Superior temporal gyrus (tissue), 1 donor: ENCODE measurements around the gene HOXD11.

Experiments used
- DNase-seq: peaks from one replicate; pipeline ENCODE4 v3.0.0-alpha.2; 2016; ENCODE audit errors: extremely low spot score

Gene HOXD11

DNA sequence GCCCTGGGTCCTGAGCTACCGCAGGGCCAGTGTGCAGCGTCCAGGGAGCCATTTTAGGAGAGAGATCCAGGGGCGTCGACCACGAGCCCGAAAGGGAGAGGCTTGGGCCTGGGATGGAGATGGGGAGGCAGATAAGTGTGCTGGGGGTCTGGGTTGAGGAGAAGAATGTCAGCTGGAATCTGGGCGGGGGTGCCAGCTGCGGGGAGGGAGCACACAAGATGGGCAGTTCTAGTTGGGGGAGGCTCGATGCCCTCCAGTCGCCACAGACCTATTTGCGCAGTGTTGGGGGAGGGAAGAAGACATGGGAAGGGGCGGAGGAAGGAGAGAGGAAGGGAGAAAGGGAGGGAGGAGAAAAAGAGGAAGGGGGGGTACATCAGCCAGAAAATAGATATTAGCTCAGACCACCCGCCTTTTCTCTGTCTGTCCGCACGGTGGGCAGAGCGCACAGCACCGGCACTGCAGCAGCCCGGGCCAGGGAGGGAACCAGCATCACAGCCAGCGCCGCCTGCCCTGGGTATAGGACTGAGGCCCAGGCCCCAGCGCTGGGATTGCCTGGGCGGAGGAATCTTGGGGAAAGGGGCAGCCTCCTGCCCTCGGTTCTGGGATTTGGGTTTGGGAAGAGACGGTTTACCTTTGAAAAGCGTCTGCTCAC lies 1.9 kb upstream of the HOXD11 start:
- DNase-seq, result no peak

DNA sequence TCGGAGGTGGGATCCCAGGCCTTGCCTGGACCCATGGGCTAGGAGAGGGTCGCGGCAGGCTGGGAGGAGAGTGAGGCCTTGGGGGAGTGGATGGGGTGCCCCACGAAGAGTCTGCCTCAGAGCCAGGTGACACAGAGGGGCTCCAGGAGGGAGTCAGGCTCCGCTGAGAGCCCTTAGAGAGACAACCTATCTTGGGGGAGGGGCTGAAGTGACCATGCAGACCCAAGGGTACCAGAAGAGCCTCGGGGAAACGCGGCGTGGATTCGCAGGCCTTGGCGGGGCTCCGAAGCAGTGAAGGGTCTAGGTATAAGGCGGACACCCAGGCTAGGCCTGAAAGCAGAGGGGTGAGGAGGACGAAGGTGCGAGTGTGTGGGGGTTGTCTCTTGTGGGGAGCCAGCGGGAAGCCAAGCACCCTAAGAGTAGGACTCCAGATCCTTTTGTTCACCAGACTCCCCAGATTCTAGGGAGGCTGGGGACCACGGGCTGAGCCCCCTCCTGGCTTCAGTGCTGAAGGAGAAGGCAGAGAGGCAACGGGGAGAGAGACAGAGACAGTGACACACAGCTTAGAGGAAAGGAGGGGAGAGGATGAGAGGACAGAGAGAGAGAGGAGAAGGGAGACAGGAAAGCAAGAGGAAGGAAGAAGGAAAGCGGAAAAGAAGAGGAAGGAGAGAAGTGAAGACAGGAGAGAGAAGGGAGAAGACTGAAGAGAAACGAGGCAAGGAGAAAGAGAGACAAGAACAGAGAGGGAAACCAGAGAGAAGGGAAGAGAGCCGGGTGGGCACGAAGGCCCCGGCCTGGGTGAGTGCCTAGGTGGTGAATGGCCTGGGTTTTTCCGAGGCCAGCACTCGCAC lies 1.1 kb upstream of the HOXD11 start:
- no peak for DNase-seq

DNA sequence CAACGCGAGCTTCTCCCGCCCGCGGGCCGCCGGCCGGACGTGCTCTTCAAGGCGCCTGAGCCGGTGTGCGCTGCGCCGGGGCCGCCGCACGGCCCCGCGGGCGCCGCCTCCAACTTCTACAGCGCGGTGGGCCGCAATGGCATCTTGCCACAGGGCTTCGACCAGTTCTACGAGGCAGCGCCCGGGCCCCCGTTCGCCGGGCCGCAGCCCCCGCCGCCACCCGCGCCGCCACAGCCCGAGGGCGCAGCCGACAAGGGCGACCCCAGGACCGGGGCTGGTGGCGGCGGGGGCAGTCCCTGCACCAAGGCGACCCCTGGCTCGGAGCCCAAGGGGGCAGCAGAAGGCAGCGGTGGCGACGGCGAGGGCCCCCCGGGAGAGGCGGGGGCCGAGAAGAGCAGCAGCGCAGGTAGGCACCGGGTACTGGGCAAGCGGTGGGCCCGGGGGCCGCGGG lies 676 bp downstream of the HOXD11 start:
- DNase-seq, result no peak

DNA sequence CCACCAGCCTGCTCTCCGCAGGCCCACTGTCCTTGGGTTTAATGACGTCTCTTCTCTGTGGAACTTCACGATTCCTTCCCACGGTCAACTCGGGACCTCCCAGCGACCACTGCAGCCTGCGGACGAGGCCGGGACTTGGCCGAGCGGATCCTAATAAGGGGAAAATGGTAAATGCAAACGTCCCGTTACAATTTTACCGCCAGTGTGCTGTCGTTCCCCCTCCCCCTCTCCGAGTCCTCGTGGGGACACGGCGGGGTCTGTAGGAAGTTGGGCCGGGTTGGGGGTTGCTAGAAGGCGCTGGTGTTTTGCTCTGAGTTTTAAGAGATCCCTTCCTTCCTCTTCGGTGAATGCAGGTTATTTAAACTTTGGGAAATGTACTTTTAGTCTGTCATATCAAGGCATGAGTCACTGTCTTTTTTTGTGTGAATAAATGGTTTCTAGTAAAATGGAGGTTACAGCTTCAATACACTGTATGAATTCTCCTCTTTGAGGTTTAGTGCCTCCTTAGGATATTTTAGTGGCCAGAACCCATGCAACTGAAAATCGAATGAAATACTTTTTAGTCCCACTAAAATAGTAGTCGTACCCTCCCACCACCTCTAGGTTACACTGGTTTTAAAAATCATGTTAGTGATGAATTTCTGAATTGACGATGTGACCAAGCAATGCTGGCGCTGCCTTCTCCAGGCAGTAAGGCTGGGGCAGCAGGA lies 2.3 kb downstream of the HOXD11 start:
- no peak for DNase-seq

DNA sequence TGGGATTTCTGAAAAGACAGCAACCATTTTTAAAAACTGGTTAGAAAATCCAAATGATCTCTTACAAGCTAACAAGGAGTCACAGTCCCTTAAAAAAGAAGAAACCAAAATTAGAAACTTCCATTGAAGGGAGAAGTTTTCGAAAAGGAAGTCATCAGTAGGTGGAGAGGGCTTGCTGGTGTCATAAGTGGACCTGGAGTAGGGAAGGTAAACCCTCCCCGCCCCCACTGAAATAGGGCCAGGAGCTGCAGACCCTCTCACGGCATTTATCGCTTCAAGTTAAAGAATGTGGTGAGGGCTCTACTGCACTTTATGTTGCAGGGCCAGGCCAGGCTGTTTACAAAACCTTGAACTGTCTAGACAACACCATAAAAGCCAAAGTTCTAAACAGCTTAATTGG lies 2.9 kb downstream of the HOXD11 start:
- no peak for DNase-seq

DNA sequence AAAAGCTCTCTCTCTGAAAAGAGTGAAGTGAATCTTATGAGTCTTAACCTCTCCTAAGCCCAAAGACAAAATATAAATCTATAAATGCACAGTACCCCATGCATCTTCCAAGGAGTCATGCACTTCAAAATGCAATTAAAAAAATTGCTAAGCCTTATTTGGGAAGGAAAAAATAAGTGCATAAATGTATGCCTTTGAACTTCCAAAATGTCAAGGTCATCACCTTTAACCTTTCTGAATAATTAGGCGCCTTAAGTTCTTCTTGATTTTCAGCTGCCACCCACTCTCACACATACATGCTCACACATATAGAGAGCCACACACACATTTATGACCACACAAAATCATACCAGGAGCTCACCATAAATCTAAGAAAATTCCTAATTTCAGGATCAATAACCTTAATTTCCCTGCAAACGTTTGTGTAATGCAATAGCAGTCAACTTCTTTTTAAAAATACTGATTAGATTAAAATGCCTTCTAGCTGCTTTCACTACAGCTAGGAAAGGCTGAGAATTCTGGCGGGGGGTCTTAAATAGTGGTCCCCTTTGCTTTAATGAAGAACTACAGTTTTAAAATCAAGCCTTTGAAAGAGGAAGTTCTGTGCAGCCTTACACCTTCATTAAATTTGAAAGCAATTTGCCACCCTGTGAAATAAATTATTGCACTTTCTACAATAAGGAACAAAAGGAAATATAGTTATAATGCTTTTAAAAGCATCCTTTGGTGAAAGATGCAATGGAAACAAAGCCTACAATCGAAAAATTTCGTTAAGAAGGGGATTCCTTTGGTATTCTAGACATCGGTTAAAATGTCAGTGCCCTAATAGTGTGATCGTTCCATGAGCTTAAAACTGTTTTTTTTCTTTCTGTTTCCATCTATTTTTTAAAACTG lies 3.6 kb downstream of the HOXD11 start:
- DNase-seq, result no peak

DNA sequence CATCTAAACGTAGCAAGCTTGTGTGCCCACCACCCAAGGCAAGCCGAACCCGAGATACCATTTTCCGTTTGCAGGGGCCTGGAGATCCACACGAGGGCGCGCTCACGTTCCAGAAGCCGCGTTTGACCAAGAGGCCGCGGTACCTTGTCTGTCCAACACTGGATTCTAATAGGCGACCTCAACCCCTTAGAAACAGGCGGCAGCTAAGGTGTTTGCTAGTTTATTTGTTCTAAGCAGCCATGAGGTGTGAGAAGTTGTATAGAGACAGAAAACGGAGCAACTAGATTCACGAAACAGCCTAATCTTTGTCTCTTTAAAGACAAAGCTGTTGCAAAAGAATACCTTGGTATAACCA lies 4.2 kb downstream of the HOXD11 start:
- no peak for DNase-seq

DNA sequence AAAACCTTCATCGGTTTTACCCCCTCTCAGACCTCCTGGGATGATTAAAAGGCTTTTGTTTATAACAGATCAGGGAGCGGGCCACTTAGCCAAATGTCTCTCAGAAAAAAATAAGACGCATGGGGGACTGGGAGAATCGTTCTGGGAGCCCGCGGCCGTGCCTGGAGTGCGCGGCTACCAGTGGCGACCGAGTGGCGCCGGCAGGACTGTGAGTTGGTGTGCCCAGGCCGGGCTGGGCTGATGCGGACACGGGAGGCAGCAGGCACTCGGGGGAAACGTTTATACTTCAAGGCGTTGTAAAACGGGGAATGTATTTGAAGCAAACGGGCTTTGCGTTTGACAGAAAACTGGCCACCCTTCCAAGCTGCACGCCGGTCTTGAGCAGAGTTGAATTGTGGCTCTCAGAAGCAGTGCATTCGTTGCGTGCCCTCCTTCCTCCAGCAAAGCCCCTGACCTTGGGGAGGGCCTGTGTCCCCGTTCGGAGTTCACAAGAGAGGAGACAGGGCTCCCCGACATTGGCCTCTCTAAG lies 4.8 kb downstream of the HOXD11 start:
- DNase-seq, result no peak

DNA sequence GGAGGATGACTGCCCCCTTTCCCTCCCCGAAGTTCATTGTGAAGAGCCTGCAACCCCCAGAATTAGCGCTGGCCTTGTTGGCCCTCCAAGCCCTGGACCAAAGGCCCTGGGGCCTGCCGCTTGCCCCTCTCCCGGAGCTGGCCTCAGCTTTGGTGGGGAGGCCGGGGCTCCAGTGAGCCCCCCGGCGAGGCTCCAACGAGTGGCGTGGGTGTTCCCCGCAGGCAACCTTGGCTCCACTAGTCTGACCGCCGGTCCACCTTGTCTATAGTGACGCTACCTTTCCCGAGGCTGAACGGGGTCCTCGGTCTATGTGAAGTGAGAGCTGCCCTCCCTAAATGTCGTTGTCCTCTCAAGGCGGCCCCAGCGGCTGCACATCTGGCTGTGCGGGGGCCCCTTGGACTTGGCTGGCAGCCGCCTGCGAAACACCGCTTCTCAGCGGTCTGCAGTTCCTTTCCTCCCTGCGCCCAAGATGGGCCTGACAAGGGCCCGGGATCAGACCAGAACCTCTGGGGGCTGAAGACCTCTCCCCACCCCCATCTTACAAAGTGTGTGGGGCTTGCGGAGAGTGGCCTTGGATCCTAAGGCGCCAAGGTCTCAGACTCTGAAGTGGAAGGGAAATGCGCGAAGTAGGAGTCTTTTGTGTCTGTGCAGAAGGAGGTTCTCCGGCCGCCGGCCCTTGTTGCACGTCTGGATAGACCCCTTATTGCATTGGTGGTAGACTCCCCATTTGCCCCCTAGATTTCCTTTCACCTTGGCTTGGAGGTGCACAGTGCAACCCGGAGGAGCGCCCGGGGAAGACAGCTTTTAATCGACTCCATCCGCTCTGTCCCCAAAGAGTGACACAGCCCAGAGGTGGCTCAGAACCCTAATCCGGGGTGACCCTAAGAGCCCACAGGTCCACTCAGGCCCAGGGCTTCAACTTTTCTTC lies 5.6 kb downstream of the HOXD11 start:
- no peak for DNase-seq

DNA sequence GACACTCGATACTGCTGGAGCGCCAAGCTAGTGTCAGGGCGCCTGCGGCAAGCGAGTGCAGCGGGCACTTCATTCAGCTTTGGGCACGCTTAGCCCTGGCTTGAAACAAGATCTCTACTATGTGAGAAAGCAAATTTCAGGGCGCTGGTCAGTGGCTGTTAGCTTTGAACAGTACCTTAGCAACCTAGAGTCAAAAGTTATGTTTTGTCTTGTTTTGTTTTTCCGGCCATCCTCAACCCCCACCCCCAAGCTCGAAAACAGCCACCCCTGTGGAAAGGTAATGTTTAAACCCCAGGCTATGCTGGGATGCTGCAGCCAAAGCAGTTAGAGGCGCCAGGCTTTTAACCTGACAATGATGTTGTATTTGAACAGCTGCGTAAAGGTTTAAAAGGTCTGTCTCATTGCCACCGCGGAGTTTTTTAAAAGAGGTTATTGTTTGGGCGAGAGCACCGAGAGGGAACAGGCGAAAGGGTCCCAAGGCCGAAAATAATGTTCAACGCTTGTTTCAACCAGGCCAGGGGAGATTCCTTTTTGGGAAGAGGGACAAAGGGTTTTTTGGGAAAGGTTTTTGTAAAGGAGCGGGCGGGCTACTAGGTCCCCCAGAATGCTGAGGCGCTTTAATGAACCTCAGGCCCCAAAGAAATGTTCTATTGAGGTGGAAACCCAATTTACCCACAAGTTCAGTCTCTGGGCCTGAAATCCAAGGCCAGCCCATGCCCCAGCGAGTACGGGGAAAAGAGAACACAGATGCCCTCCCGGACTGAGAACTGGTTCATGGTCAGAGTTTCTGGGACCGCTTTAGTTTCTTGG lies 7.2 kb downstream of the HOXD11 start:
- DNase-seq, result no peak

DNA sequence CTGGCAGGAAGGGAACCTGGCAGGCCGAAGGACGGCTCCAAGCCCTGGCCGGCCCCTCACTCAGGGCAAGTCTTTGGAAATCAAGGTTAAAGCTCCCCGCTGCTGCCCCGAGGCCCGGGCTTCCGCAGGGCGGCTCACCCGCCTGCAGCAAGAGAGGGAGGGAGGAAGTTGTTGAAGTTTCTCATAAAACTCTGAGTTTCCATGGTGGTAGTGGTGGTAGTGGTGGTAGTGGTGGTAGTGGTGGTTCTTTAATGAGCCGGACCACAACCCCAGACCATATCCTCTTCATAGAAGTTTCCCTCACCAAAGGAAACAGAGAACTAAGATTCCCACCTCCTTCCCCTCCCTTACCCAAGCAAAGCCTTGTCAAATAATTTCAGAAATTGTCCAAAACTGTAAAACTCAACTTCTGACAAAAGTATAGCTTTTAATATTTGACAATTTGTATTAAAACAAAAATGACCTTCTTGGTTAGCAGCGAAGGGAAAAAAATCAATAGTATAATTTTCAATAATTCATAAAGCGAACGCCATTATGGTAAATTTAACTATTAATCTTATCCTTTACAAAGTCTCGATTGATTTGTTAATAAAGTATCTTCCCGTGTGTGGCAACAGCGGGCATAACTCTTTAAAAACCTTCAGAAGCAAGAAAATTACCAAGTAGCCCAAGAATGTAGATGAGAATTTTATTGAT lies 8.0 kb downstream of the HOXD11 start:
- no peak for DNase-seq

DNA sequence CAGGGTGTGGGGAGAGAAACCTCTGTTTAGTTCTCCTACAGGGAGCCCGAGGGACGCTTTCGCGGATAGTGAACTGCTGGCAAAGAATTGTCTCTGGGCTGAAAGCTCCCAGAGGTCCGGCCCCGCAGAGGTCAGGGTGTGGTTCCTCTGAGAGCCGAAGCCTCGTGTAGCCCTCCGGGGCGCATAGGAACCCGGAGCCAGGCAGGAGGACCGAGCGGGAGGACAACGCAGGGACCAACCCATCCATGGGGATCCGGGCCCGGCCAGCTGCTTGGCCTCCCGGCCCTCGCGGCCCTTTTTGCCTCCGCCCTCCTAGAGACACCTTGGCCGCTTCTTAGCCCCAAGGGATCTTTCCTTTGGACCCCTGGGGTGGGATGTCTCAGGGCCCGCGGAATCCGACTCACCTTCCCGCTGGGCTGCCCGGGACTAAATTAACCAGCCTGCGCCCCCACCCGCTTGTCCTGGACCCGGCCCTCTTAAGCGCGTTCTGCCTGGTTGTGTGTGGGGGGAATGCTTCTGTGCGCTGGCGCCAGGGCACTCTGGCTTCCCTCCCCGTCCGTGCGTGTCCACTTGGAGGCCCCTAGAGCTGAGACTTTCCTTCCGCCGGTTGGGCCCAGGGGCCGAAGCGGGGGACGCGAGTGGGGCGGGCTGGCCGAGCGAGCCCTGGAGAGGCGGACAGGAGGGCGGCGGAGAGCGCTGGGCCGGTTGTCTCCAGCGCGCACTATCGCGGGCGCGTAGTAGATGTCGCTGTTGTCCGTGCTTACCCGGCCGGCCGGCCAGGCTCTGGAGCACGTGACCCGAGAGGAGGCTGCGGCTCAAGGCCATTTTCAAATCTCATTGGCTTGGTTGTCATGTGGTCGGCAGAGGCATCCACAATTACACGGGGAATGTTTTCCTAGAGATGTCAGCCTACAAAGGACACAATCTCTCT lies 9.1 kb downstream of the HOXD11 start, which contains the start of gene HOXD10:
TSS of gene HOXD10 (plus strand) at position 896 of the 931 bp plus-strand sequence. CDS start 56 bp downstream, outside the sequence.
- DNase-seq, result no peak

DNA sequence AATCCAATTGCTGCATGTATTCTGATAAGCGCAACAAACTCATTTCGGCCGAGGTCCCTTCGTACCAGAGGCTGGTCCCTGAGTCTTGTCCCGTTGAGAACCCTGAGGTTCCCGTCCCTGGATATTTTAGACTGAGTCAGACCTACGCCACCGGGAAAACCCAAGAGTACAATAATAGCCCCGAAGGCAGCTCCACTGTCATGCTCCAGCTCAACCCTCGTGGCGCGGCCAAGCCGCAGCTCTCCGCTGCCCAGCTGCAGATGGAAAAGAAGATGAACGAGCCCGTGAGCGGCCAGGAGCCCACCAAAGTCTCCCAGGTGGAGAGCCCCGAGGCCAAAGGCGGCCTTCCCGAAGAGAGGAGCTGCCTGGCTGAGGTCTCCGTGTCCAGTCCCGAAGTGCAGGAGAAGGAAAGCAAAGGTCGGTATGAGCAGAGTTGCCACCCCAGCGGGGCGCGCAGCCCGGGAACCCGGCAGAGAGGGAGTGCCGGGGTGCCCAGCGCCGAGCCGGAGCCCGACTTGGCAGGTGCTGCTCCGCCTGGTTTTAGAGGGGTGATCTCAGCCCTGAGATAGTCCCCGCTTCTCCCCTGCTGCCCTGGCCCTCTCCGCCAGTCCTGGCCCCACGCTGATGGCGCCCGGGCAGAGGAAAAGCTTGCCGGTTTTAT lies 10.2 kb downstream of the HOXD11 start:
- DNase-seq, result no peak

DNA sequence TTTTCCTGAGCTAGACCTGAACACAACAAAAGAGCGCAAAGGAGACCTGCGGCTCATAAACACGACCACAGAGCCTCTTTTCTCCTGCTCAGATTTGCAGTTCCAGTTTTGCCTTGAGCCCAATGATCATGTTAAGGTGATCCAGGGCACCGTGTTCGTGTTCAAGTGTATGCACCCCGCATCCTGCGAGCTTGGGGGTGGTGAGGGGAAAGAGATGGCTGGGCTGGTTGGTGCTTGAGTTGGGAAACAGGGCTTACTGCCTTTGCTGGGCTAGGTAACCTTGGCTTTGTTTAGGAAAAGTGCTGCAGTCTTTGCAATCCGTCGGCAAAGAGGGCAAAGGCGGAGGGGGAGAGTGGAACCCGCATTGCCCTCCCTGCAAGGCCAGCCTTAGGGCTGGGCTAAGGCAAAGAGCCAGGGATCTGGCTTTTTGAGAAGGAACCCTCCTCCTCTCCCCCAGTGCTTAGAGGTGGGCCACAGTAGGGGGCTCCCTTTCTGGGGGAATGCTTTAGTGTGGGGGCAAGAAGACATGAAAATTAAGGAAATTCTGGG lies 10.8 kb downstream of the HOXD11 start:
- no peak for DNase-seq

DNA sequence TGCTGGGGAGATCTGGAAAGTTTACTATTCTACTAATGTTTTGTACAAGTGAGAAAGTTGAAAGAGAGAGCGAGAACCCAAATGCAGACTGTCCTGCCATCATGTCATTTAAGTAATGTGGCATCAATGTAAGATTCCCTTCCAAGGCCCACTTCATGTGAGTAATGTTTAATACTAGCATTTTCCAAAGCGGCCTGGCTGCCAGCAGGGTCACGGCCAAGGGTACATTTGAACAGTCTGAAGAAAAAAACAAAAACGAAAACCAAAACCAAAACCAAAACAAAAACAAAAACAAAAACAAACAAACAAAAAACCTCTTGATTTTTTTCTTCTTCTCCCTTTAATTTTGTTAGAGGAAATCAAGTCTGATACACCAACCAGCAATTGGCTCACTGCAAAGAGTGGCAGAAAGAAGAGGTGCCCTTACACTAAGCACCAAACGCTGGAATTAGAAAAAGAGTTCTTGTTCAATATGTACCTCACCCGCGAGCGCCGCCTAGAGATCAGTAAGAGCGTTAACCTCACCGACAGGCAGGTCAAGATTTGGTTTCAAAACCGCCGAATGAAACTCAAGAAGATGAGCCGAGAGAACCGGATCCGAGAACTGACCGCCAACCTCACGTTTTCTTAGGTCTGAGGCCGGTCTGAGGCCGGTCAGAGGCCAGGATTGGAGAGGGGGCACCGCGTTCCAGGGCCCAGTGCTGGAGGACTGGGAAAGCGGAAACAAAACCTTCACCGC lies 11.7 kb downstream of the HOXD11 start:
- no peak for DNase-seq
